SK-N-MC (cell line): ENCODE measurements around the gene AKT2.
"Not testable (repeated sequence)": the region's sequence is repeated elsewhere in the genome, so short reads cannot be mapped to it uniquely, and the experiment has no call there.

Experiments
- EZH2 ChIP-seq: fragments of 200-600 bp; sonication (generic); IDR thresholded peaks from one replicate; pipeline ENCODE4 v1.6.1; 2017; ENCODE audit warnings: antibody characterized with exemption
- FOXP2 ChIP-seq: optimal IDR thresholded peaks from 2 replicates; pipeline ENCODE3; 2011; ENCODE audit warnings: mild to moderate bottlenecking, moderate library complexity; ENCODE audit not compliant: insufficient read depth; ENCODE audit errors: extremely low read length, control extremely low read depth
- POLR2AphosphoS5 ChIP-seq: IDR thresholded peaks from 2 replicates; pipeline ENCODE4 v1.6.1; 2012; ENCODE audit warnings: mild to moderate bottlenecking, low read depth, low read length, borderline replicate concordance

DNA sequence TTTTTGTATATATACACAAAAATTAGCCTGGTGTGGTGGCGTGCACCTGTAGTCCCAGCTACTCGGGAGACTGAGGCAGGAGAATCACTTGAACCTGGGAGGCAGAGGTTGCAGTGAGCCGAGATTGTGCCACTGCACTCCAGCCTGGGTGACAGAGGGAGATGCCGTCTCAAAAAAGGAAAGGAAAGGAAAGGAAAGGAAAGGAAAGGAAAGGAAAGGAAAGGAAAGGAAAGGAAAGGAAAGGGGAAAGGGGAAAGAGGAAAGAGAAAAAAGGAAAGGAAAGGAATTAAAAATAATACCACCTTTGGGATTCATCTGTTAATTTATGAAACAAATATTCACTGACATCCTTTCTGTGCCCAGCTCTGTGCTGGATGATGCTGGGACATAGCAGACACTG, 66.1 kb downstream of the AKT2 start:
- not testable (repeated sequence) for TF ChIP-seq POLR2AphosphoS5, EZH2, FOXP2
